HG03280 (cell line): Measurements from ENCODE around the gene LDHAL6B.
A peak's percentile ranks its signal among the peaks of the same experiment; 100 is the strongest.

Experiments
- ATAC-seq: cut with Tn5 transposase; IDR thresholded peaks from one replicate; pipeline ENCODE4 v1.9.1; 2021; ENCODE audit warnings: mild to moderate bottlenecking, moderate library complexity; ENCODE audit not compliant: unreplicated experiment

Gene LDHAL6B

GRCh38 chr15:59249816-59250215 lies 43.2 kb downstream of the LDHAL6B start:
- ATAC-seq: no peak

GRCh38 chr15:59250249-59250648 lies 43.6 kb downstream of the LDHAL6B start:
- ATAC-seq: no peak

GRCh38 chr15:59251001-59251845 lies 44.6 kb downstream of the LDHAL6B start:
- peak; percentile 51 for ATAC-seq

GRCh38 chr15:59252137-59252536 lies 45.5 kb downstream of the LDHAL6B start:
- ATAC-seq: no peak

DNA sequence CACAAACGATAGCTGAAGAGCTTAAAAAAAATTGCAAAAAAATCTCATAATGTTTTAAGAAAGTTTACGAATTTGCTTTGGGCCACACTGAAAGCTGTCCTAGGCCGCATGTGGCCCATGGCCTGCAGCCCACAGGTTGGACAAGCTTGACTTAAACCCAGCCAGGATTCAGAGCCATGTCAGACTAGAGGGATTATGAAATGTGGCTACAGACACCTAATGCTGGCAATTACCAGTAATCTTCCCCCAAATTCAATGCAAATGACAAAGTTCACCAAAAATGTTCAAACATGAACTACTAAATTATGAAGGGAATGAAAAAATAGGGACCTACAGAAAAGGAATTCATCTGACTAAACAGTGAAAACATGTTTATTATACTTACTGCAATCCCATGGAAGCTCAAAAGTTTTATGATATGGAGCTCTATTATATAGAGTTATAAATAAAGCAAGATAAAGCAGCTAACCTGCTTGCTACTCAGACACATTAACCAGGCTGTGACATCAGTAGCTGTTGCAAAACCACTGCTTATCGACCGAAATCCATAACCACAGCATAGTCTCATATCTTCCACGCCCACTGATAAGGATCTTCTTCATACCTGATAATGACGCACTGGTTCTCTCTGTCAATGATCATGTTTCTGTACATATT lies 49.2 kb downstream of the LDHAL6B start:
- no peak for ATAC-seq

GRCh38 chr15:59256482-59256881 lies 49.8 kb downstream of the LDHAL6B start:
- no peak for ATAC-seq

DNA sequence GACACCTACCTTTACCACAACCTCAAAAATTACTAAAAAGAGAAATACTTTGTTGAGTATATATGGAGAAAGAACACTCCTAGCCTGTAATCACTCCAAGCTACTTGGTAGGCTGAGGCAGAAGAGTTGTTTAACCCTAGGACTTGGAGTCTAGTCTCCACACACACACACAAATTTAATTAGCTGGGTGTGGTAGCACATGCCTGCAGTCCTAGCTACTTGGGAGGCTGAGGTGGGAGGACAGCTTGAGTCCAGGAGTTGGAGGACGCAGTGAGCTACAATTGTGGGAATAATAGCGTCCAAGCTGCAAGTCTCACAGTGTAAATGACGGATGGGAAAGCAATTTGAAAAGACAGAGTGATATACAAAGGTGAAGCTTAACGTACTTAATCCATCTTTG lies 50.5 kb downstream of the LDHAL6B start:
- ATAC-seq: no peak
